Naive thymus-derived CD4-positive, alpha-beta T cell (primary cell): ENCODE data around the gene PAQR5. TPM values are rescaled to one million over a fixed set of nuclear protein-coding genes. Genes with fewer than 3 reads are reported as not detected.

Source experiments
- ATAC-seq: fragments of 150-1000 bp; cut with Tn5 transposase; 2 replicates; pipeline ENCODE4 v1.10.0; 2021; ENCODE audit warnings: mild to moderate bottlenecking, moderate library complexity
- CTCF ChIA-PET: fragments of 350-600 bp; sonication (Branson Sonifier 250); formaldehyde crosslinking; loops from one replicate; lab custom pipeline; 2021; ENCODE audit warnings: antibody characterized with exemption; lab: Charles Lee
- POLR2A ChIA-PET: fragments of 350-600 bp; sonication (Branson Sonifier 250); formaldehyde crosslinking; loops from one replicate; lab custom pipeline; 2021; ENCODE audit warnings: antibody characterized with exemption, inconsistent platforms; lab: Charles Lee
- DNase-seq, 9 donors: peaks; one replicate each; pipeline versions ENCODE4 v3.0.0 to v3.0.0-alpha.2; 2020 to 2022; ENCODE audit warnings: mixed read lengths in 1 of 9
- H3K27ac ChIP-seq: one replicate; pipeline ENCODE4 v1.7.0; 2013; ENCODE audit warnings: mild to moderate bottlenecking, low read depth, low read length, moderate library complexity
- H3K27me3 ChIP-seq, 2 donors: one replicate each; pipeline ENCODE4 v1.7.0; 2013; ENCODE audit warnings: low read length in 2 of 2, mild to moderate bottlenecking in 2 of 2, moderate library complexity in 2 of 2; ENCODE audit not compliant: control insufficient read depth in 2 of 2, insufficient read depth in 2 of 2
- H3K36me3 ChIP-seq, 3 experiments: 1 replicate in 2 of 3; 2 replicates in 1 of 3; pipeline ENCODE4 v1.7.0; 2013; ENCODE audit warnings: low read length in 3 of 3, mild to moderate bottlenecking in 3 of 3, moderate library complexity in 1 of 3; ENCODE audit not compliant: insufficient read depth in 3 of 3, control insufficient read depth in 2 of 3
- H3K4me1 ChIP-seq, 2 donors: one replicate each; pipeline ENCODE4 v1.7.0; 2013; ENCODE audit warnings: low read length in 2 of 2, mild to moderate bottlenecking in 2 of 2, moderate library complexity in 1 of 2; ENCODE audit not compliant: control insufficient read depth in 2 of 2, insufficient read depth in 2 of 2
- H3K4me3 ChIP-seq: 2 replicates; pipeline ENCODE4 v1.7.0; 2013; ENCODE audit warnings: mild to moderate bottlenecking, low read length
- H3K9me3 ChIP-seq, 3 experiments: 1 replicate in 2 of 3; 2 replicates in 1 of 3; pipeline ENCODE4 v1.7.0; 2013; ENCODE audit warnings: low read length in 3 of 3; ENCODE audit not compliant: control insufficient read depth in 2 of 3
- H3K27ac Mint-ChIP-seq, 9 donors: one replicate each; pipeline ENCODE4 v1.8.0; 2020 to 2022; ENCODE audit warnings: mixed read lengths in 9 of 9, mild to moderate bottlenecking in 8 of 9, moderate library complexity in 5 of 9, inconsistent platforms in 2 of 9
- H3K27me3 Mint-ChIP-seq, 5 donors: one replicate each; pipeline ENCODE4 v1.8.0; 2021 to 2022; ENCODE audit warnings: mixed read lengths in 5 of 5, mild to moderate bottlenecking in 1 of 5
- H3K36me3 Mint-ChIP-seq, 5 donors: one replicate each; pipeline ENCODE4 v1.8.0; 2020 to 2022; ENCODE audit warnings: mixed read lengths in 5 of 5, mild to moderate bottlenecking in 3 of 5, inconsistent platforms in 1 of 5
- H3K4me1 Mint-ChIP-seq, 7 donors: one replicate each; pipeline ENCODE4 v1.8.0; 2020 to 2022; ENCODE audit warnings: mixed read lengths in 7 of 7, mild to moderate bottlenecking in 3 of 7, inconsistent platforms in 1 of 7
- H3K4me3 Mint-ChIP-seq, 10 donors: one replicate each; pipeline ENCODE4 v1.8.0; 2020 to 2022; ENCODE audit warnings: mild to moderate bottlenecking in 10 of 10, mixed read lengths in 10 of 10, moderate library complexity in 6 of 10, inconsistent platforms in 2 of 10
- H3K9me3 Mint-ChIP-seq, 11 donors: one replicate each; pipeline ENCODE4 v1.8.0; 2020 to 2022; ENCODE audit warnings: mixed read lengths in 11 of 11, mild to moderate bottlenecking in 4 of 11, inconsistent platforms in 1 of 11, moderate library complexity in 1 of 11
- intact Hi-C, 2 donors: fragments of 100-400 bp; cut with micrococcal nuclease; formaldehyde crosslinking; loops; one replicate each; pipeline ENCODE4 v1.15.1; 2023
- polyA plus RNA-seq, 2 donors: library from polyadenylated mRNA; unstranded; fragments of 300-500 nt; fragmentation: Illumina TruSeq; gene quantifications; one replicate each; pipeline ENCODE4 v1.2.3, GENCODE V29; 2021
- total RNA-seq, 6 experiments: library from RNA in 5 of 6; stranded (reverse) in 5 of 6; gene quantifications; 1 replicate in 5 of 6; 2 replicates in 1 of 6; pipeline ENCODE4 v1.2.3 and lab custom pipeline; 2021 to 2026

The PAQR5 gene
- total and polyA plus RNA-seq, 7 experiments from 2014 or later, result 0.11 TPM; not detected in 6

GRCh38 chr15:69395991-69396390, 97.3 kb downstream of the PAQR5 start:
- intact Hi-C loops, result no loop called here

DNA sequence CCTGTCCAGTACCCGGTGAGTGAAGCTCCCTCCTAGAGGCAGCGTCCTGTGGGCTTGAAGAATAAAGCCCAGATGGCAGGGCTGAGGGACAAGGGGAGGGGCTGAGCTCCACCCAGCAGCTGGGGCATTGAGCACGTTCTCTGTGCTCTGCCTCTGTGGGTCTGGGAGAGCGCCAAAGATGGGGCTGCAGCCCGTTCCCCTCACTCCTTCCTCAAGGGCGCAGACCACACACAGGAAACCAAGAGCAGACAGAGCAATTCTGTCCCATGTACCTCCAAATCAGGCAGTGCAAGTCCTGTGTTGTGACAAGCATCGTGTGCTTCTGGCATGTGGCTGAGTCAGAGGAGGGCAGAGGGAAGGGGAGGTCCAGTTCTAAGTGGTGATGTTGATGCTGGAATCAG, 99.8 kb downstream of the PAQR5 start:
- H3K27ac Mint-ChIP-seq, result no peak overlapping the region
- H3K4me1 Mint-ChIP-seq, result peaks cover 6 to 12% (median 7%) of the 10 kb centered on the region in 7 donors
- no peaks in the 10 kb centered on the region for H3K9me3 ChIP-seq
- peaks cover 0 to 7% (median 0%) of the 10 kb centered on the region in 5 donors for H3K27me3 Mint-ChIP-seq
- H3K36me3 ChIP-seq, result no peaks in the 10 kb centered on the region
- ATAC-seq, result no peak
- no peak for DNase-seq
- H3K27me3 ChIP-seq, result no peaks in the 10 kb centered on the region
- intact Hi-C loops, result no loop called here
- no peaks in the 10 kb centered on the region for H3K9me3 Mint-ChIP-seq
- CTCF ChIA-PET, result interaction anchor here (0.6 kb wide), 1 partner anchor 23 kb away, joined by 3 read pairs; no protein-coding TSS in a partner anchor
- no peaks in the 10 kb centered on the region for H3K36me3 Mint-ChIP-seq
- no peaks in the 10 kb centered on the region for H3K4me1 ChIP-seq
- H3K27ac ChIP-seq, result no peak overlapping the region
- no peak overlapping the region for H3K4me3 Mint-ChIP-seq
- POLR2A ChIA-PET, result no interaction called here
- H3K4me3 ChIP-seq, result no peak overlapping the region

More at GRCh38 chr15:69395991-69396390, 97.3 kb downstream of the PAQR5 start:
- H3K4me1 Mint-ChIP-seq, result peaks cover 6 to 12% (median 7%) of the 10 kb centered on the region in 7 donors
- no peaks in the 10 kb centered on the region for H3K36me3 ChIP-seq
- no peaks in the 10 kb centered on the region for H3K36me3 Mint-ChIP-seq
- ChIA-PET POLR2A (no interaction called here), CTCF (interaction anchor here (1.4 kb wide), 1 partner anchor 8 kb away, joined by 4 read pairs; no protein-coding TSS in a partner anchor)
- H3K4me3 Mint-ChIP-seq, result no peak overlapping the region
- ATAC-seq (no peak), DNase-seq (no peak)
- no peaks in the 10 kb centered on the region for H3K9me3 ChIP-seq
- H3K27ac ChIP-seq, result no peak overlapping the region
- H3K27ac Mint-ChIP-seq, result no peak overlapping the region
- no peaks in the 10 kb centered on the region for H3K27me3 ChIP-seq
- H3K9me3 Mint-ChIP-seq, result no peaks in the 10 kb centered on the region
- no peaks in the 10 kb centered on the region for H3K4me1 ChIP-seq
- H3K4me3 ChIP-seq, result no peak overlapping the region
- peaks cover 0 to 8% (median 0%) of the 10 kb centered on the region in 5 donors for H3K27me3 Mint-ChIP-seq

DNA sequence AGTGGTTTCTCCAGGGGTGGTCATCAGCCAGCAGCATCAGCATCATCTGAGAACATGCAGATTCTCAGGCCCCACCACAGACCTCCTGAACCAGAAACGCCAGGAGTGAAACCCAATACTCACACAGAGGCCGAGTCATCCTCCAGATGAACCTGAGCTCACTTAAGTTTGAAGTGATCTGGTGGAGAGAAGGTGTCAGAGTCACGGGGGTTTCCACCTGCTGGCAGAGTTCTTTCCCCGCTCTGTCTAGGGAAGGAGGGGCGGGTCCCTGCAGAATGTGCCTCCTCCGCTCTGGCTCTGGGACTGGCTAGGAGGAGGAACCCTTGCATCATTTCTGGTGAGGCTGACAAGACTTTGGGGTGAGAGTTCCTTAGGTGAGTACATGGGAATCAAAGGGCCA, 102.1 kb downstream of the PAQR5 start:
- Mint-ChIP-seq H3K27me3 (peaks cover 0 to 16% (median 0%) of the 10 kb centered on the region in 5 donors), H3K9me3 (no peaks in the 10 kb centered on the region), H3K36me3 (no peaks in the 10 kb centered on the region), H3K27ac (no peak overlapping the region), H3K4me3 (no peak overlapping the region), H3K4me1 (peaks cover 0 to 5% (median 0%) of the 10 kb centered on the region in 7 donors)
- Histone ChIP-seq H3K4me1 (no peaks in the 10 kb centered on the region), H3K4me3 (no peak overlapping the region), H3K36me3 (no peaks in the 10 kb centered on the region), H3K27me3 (no peaks in the 10 kb centered on the region), H3K9me3 (no peaks in the 10 kb centered on the region), H3K27ac (no peak overlapping the region)
- ATAC-seq, result no peak
- DNase-seq, result no peak
- ChIA-PET CTCF (no interaction called here), POLR2A (no interaction called here)
- intact Hi-C loops, result no loop called here

- Histone ChIP-seq H3K4me1 (no peaks in the 10 kb centered on the region), H3K36me3 (no peaks in the 10 kb centered on the region), H3K27ac (no peak overlapping the region), H3K27me3 (peaks cover 0 to 2% of the 10 kb centered on the region in 2 donors), H3K9me3 (no peaks in the 10 kb centered on the region), H3K4me3 (no peak overlapping the region)
- no peak overlapping the region for H3K4me3 Mint-ChIP-seq
- DNase-seq, result no peak
- CTCF ChIA-PET, result no interaction called here
- POLR2A ChIA-PET, result no interaction called here
- no peak for ATAC-seq
- no peaks in the 10 kb centered on the region for H3K9me3 Mint-ChIP-seq
- no peaks in the 10 kb centered on the region for H3K36me3 Mint-ChIP-seq
- intact Hi-C loops, result no loop called here
- H3K4me1 Mint-ChIP-seq, result peaks cover 0 to 5% (median 0%) of the 10 kb centered on the region in 7 donors
- H3K27me3 Mint-ChIP-seq, result peaks cover 3 to 24% (median 5%) of the 10 kb centered on the region in 5 donors
- no peak overlapping the region for H3K27ac Mint-ChIP-seq
Measured at GRCh38 chr15:69402816-69403215, 104.1 kb downstream of the PAQR5 start.

GRCh38 chr15:69403594-69403993, 104.9 kb downstream of the PAQR5 start:
- H3K4me1 Mint-ChIP-seq, result peaks cover 0 to 3% (median 0%) of the 10 kb centered on the region in 7 donors
- Histone ChIP-seq H3K9me3 (no peaks in the 10 kb centered on the region), H3K4me3 (no peak overlapping the region), H3K27ac (no peak overlapping the region), H3K36me3 (no peaks in the 10 kb centered on the region), H3K27me3 (peaks cover 0 to 2% of the 10 kb centered on the region in 2 donors), H3K4me1 (no peaks in the 10 kb centered on the region)
- H3K9me3 Mint-ChIP-seq, result no peaks in the 10 kb centered on the region
- H3K27ac Mint-ChIP-seq, result no peak overlapping the region
- ATAC-seq (no peak), DNase-seq (no peak)
- H3K27me3 Mint-ChIP-seq, result peaks cover 5 to 25% (median 7%) of the 10 kb centered on the region in 5 donors
- H3K4me3 Mint-ChIP-seq, result no peak overlapping the region
- CTCF ChIA-PET, result interaction anchor here (1.6 kb wide), 1 partner anchor 8 kb away, joined by 4 read pairs; no protein-coding TSS in a partner anchor
- POLR2A ChIA-PET, result no interaction called here
- intact Hi-C loops, result no loop called here
- no peaks in the 10 kb centered on the region for H3K36me3 Mint-ChIP-seq

DNA sequence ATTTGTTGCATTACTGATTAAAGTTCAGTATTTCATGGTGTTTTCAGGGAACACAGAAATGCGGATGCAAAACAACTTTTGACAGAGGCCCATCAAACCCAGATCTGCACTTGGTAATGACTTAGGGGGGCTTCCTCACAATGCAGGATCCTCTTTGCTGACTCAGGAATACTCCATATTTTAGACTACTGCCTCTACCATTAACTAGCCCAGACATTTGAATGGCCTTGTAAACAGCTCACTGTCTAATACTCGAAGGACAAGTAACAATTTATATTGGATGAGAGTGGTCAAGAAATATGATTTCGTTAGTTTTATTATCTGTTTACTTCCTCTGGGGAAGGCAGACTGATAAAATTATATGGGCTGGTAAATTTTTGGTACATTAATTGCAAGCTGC, 106.4 kb downstream of the PAQR5 start:
- H3K27me3 Mint-ChIP-seq, result peaks cover 5 to 26% (median 7%) of the 10 kb centered on the region in 5 donors
- ATAC-seq, result no peak
- H3K4me1 ChIP-seq, result no peaks in the 10 kb centered on the region

More for the DNA sequence above, 106.4 kb downstream of the PAQR5 start:
- Mint-ChIP-seq H3K36me3 (no peaks in the 10 kb centered on the region), H3K4me1 (no peaks in the 10 kb centered on the region), H3K27ac (no peak overlapping the region), H3K9me3 (no peaks in the 10 kb centered on the region), H3K4me3 (no peak overlapping the region)
- Histone ChIP-seq H3K9me3 (no peaks in the 10 kb centered on the region), H3K27ac (no peak overlapping the region), H3K4me3 (no peak overlapping the region), H3K27me3 (peaks cover 0 to 2% of the 10 kb centered on the region in 2 donors), H3K36me3 (no peaks in the 10 kb centered on the region)
- DNase-seq, result no peak
- intact Hi-C loops, result no loop called here
- POLR2A ChIA-PET, result interaction anchor here (0.8 kb wide), 1 partner anchor 46 kb away, joined by 3 read pairs; no protein-coding TSS in a partner anchor
- CTCF ChIA-PET, result interaction anchor here (1.0 to 1.6 kb wide), 2 partner anchors 10 to 11 kb away, joined by 4 to 6 read pairs; no protein-coding TSS in a partner anchor
